ENCODE measurements around the gene IDH3B.
"Not testable (repeated sequence)": the region's sequence is repeated elsewhere in the genome, so short reads cannot be mapped to it uniquely, and the experiment has no call there.

Gene IDH3B

GRCh38 chr20:2699775-2700413, 35.9 kb upstream of the IDH3B start:
- no peak for TF ChIP-seq CTCF (conservative IDR thresholded peaks at IDR 0.05; ENCODE audit: low read depth)
- CTCF ChIA-PET = interaction anchor here (0.5 to 0.8 kb wide), 4 partner anchors 42 to 194 kb away, joined by 3 to 4 read pairs (median 3); no protein-coding TSS in a partner anchor
- no peak for DNase-seq (ENCODE audit: low spot score)
- H3K27ac ChIP-seq = no peak overlapping the region
- POLR2A ChIA-PET (ENCODE audit: low non-redundant PET) = no interaction called here

- ChIA-PET POLR2A (ENCODE audit: low non-redundant PET) (no interaction called here), CTCF (interaction anchor here (0.5 kb wide), 1 partner anchor 16 kb away, joined by 3 read pairs; no protein-coding TSS in a partner anchor)
- H3K27ac ChIP-seq = no peak overlapping the region
- no peak for TF ChIP-seq CTCF (conservative IDR thresholded peaks at IDR 0.05; ENCODE audit: low read depth)
- no peak for DNase-seq (ENCODE audit: low spot score)
Measured at GRCh38 chr20:2698912-2699311, 34.9 kb upstream of the IDH3B start.

DNA sequence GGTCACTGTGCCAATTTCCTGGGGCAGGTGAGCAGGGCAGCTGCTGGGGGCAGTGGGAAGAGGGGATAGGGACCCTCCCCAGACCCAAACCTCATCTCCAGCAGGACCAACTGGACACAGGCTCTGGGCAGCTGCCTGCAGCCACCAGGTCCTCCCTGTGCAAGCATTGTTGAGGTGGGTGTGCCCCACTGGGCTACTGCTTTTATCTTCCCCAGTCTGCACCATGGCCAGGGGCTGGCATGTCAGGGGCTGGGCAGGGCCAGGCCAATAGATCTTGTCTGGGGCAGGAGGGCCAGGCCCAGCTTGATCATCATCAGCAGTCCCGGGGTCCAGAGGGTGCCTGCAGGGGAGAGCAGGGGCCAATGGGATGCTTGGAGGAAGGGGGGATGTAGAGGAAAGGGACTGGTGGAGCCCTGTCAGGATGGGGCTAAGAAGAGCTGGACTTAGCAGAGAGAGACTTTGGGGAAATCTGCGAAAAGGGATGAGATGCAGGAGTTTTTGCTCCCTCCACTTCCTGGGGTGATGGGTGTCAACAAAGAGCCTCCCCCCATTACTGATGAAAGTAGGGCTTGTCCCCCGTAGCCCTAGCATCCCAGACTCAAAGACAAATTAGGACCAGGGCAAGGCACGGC, 34.3 kb upstream of the IDH3B start:
- no peak for TF ChIP-seq CTCF (conservative IDR thresholded peaks at IDR 0.05; ENCODE audit: low read depth)
- POLR2A ChIA-PET (ENCODE audit: low non-redundant PET) = no interaction called here
- DNase-seq (ENCODE audit: low spot score) = no peak
- CTCF ChIA-PET = interaction anchor here (0.6 kb wide), 1 partner anchor 15 kb away, joined by 3 read pairs; no protein-coding TSS in a partner anchor
- no peak overlapping the region for H3K27ac ChIP-seq

- DNase-seq (ENCODE audit: low spot score) = no peak
- no peak for TF ChIP-seq CTCF (conservative IDR thresholded peaks at IDR 0.05; ENCODE audit: low read depth)
- POLR2A ChIA-PET (ENCODE audit: low non-redundant PET) = no interaction called here
- H3K27ac ChIP-seq = no peak overlapping the region
- CTCF ChIA-PET = interaction anchor here (0.6 to 1.0 kb wide), 2 partner anchors 15 to 155 kb away, joined by 3 read pairs; no protein-coding TSS in a partner anchor
Measured at GRCh38 chr20:2697768-2698167, 33.8 kb upstream of the IDH3B start.

- ChIA-PET CTCF (interaction anchor here (1.0 kb wide), 1 partner anchor 156 kb away, joined by 3 read pairs; no protein-coding TSS in a partner anchor), POLR2A (ENCODE audit: low non-redundant PET) (no interaction called here)
- TF ChIP-seq CTCF (conservative IDR thresholded peaks at IDR 0.05; ENCODE audit: low read depth) = no peak
- H3K27ac ChIP-seq = no peak overlapping the region
- DNase-seq (ENCODE audit: low spot score) = no peak
Measured at GRCh38 chr20:2696646-2697045, 32.6 kb upstream of the IDH3B start.

- CTCF ChIA-PET; POLR2A ChIA-PET (ENCODE audit: low non-redundant PET); DNase-seq (ENCODE audit: low spot score): not testable (repeated sequence)
Measured at GRCh38 chr20:2695984-2696525, 32.0 kb upstream of the IDH3B start.

More at GRCh38 chr20:2695984-2696525, 32.0 kb upstream of the IDH3B start:
- not testable (repeated sequence) for H3K27ac ChIP-seq
